SK-N-MC (cell line): ENCODE data around the gene ITM2B.
"Not testable (repeated sequence)": the region's sequence is repeated elsewhere in the genome, so short reads cannot be mapped to it uniquely, and the experiment has no call there.

Experiments used
- EZH2 ChIP-seq: fragments of 200-600 bp; sonication (generic); IDR thresholded peaks from one replicate; pipeline ENCODE4 v1.6.1; 2017; ENCODE audit warnings: antibody characterized with exemption
- FOXP2 ChIP-seq: optimal IDR thresholded peaks from 2 replicates; pipeline ENCODE3; 2011; ENCODE audit warnings: mild to moderate bottlenecking, moderate library complexity; ENCODE audit not compliant: insufficient read depth; ENCODE audit errors: extremely low read length, control extremely low read depth
- POLR2AphosphoS5 ChIP-seq: IDR thresholded peaks from 2 replicates; pipeline ENCODE4 v1.6.1; 2012; ENCODE audit warnings: mild to moderate bottlenecking, low read depth, low read length, borderline replicate concordance

DNA sequence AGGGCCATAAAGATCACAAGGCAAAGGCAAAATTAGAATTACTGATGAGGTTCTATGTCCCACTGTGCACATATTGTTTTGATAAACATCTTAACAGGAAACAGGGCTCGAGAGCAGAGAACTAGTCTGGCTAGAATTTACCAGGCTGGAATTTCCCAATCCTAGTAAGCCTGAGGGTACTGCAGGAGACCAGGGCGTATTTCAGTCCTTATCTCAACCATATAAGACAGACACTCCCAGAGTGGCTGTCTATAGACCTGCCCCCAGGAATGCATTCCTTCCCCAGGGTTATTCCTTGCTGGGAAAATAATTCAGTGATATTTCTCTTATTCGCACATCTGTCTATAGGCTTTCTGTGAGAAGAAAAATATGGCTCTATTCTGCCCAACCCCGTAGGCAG, 25.8 kb upstream of the ITM2B start:
- TF ChIP-seq EZH2, POLR2AphosphoS5, FOXP2: not testable (repeated sequence)
